Head of caudate nucleus (tissue), 42 donors: ENCODE data around the gene UEVLD.

Source experiments
- DNase-seq, 42 donors: peaks; one replicate each; pipeline versions ENCODE4 v3.0.0 to v3.0.0-alpha.2; 2020 to 2021; ENCODE audit warnings: mixed read lengths in 7 of 42
- intact Hi-C: fragments of 100-400 bp; cut with DNase I; formaldehyde crosslinking; loops from one replicate; pipeline ENCODE4 v1.15.0; 2022

Gene UEVLD

DNA sequence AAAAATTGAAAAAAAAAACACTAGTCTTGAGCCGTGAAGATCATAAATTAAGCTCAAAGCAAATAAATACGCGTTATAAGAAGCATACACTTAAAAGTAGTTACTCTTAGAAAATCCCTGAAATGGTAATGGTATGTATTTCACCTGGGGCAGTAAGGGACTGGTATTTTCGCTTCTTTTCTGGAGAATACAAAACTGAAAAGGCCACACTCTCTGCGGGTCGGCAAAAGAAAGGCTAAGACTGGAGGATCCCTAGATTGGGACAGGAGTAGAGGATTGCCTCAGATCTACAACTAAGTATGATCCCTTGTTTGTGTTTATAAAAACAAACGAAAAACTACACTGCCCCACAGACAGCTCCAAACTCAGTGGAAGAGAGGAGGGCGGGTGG is 62.4 kb downstream of the UEVLD start:
- no peak for DNase-seq
- intact Hi-C loops, result loop anchor here (2.0 to 10.0 kb wide), 3 partner anchors 131 to 203 kb away; partner anchors contain the start of genes GTF2H1, HPS5 and LDHA

- intact Hi-C loops, result loop anchor here (5.0 to 10.0 kb wide), 3 partner anchors 108 to 181 kb away; partner anchors contain the start of genes LDHA and SPTY2D1
- no peak for DNase-seq
Measured at GRCh38 chr11:18524248-18524647, 64.3 kb downstream of the UEVLD start.

DNA sequence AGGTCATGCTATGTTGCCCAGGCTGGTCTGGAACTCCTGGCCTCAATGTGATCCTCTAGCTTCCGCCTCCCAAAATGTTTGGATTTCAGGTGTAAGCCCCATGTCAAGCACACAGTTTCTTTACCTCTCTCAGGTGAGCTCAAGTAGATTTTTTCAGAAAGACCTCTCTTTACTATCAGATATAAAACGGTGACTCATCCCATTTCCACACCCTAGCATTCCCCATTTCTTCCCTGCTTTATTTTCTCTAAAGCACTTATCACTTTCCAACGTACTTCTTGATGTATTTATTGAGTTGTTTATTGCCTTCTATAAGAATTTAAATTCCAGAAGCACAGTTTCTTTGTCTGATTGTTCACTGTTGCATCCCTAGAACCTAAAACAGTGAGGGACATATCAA is 65.5 kb downstream of the UEVLD start:
- intact Hi-C loops, result loop anchor here (5.0 to 10.0 kb wide), 3 partner anchors 109 to 182 kb away; partner anchors contain the start of genes LDHA and SPTY2D1
- DNase-seq, result no peak

DNA sequence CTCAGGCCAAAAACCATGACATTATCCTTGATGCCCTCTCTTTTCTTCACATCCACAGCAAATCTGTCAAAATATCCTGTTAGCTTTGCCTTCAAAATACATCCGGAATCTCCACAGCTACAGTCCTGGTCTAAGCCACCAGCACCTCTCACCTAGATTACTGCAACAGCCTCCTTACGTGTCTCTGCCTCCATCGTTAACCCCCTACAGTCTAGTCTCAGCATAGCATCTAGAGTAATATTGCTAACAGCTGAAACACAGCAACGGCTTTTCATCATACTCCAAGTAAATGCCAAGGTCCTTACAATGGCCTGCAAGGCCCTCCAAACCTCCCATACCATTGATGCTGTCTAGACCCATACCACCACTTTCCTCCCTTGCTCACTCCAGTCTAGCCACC is 66.1 kb downstream of the UEVLD start:
- intact Hi-C loops, result loop anchor here (5.0 to 10.0 kb wide), 3 partner anchors 110 to 182 kb away; partner anchors contain the start of genes LDHA and SPTY2D1
- no peak for DNase-seq

DNA sequence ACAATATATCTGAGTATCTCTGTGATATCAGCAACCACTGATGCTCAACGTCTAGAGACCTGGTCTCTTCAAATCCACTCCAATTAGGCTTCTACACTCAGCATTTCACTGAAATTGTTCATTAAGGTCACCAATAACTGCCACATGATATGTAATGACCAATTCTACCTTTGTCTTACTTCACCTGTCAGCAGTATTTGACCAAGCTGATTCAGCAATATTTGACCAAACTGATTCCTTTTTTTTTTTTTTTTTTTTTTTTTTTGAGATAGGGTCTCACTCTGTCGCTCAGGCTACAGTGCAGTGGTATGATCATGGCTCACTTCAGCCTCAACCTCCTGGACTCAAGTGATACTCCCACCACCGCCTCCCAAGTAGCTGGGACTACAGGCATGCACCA is 67.4 kb downstream of the UEVLD start:
- no peak for DNase-seq
- intact Hi-C loops, result loop anchor here (5.0 to 10.0 kb wide), 3 partner anchors 111 to 184 kb away; partner anchors contain the start of genes LDHA and SPTY2D1

DNA sequence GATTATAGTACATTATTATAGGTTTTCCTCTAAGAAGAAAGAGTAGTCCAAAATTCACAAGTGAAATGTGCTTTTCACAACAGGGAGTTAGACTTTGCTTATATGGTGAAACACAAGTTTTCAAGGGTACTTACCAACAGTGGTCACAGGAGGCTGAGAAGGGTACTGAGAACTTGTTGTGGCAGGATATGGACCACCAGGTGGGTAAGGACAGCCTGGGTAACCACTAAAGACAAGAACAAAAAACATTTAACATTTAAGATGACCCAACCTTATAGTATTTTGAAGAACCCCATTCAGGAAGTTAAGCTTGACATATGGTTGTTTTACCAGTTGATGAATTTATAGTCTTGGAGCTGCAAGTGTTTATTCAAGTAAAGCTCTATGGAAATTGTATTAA is 86.2 kb downstream of the UEVLD start:
- intact Hi-C loops, result no loop called here
- DNase-seq, result no peak

GRCh38 chr11:18501629-18502028 is 86.9 kb downstream of the UEVLD start:
- intact Hi-C loops, result no loop called here
- no peak for DNase-seq

DNA sequence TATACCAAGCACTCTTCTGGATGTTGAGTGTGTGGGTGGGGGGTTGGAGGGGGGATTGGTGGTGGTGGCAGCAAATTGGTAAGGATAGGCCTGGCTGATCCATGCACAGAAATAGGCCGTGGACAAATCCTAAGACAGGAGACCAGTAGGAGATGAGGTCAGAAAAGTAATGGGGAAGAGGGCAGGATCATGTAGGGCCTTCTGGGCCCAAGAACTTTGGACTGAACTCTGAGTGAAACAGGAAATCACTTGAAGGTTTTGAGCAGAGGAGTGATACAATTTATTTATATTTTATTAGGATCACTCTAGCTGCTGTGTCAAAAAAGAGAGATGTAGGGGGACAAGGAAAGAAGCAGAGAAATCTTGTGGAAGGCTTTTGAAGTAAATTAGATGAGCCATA is 90.5 kb downstream of the UEVLD start:
- intact Hi-C loops, result no loop called here
- DNase-seq, result no peak

DNA sequence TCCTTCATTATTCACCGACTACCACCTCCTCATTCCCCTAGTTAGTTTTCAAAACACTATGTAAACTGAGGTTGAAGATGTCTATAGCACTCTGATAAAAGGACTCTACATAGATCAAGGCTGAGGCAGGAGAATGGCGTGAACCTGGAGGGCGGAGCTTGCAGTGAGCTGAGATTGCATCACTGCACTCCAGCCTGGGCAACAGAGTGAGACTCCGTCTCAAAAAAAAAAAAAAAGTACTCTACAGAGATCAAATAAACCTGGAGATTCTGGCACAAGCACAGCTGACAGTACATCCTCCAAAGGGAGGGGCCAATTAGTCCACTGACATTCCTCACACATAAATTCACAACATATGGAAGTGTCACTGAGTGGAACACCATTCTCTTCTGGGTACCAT is 92.8 kb downstream of the UEVLD start:
- intact Hi-C loops, result no loop called here

DNA sequence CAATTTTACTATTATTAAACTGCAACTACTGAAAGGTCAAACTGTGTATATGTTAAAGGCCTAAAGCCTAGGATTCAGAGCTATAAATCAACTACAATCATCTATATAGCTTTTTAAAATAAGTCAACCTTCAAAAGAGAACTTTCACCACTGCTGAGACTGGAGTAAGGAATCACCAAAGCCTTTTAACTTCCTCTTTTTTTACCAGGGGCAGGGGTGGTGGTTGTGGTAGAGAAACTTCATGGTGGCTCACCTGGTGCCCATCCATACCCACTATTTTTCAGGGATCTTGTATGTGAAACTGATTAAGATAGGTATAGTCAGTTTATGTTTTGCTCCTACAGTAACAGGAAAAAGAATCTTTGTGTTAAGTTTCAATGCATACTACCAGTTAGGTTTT is 93.3 kb downstream of the UEVLD start:
- no peak for DNase-seq
- intact Hi-C loops, result no loop called here

More for the DNA sequence above, 92.8 kb downstream of the UEVLD start:
- DNase-seq, result no peak

- DNase-seq, result no peak
- intact Hi-C loops, result no loop called here
Measured at GRCh38 chr11:18493310-18493709, 95.2 kb downstream of the UEVLD start.

DNA sequence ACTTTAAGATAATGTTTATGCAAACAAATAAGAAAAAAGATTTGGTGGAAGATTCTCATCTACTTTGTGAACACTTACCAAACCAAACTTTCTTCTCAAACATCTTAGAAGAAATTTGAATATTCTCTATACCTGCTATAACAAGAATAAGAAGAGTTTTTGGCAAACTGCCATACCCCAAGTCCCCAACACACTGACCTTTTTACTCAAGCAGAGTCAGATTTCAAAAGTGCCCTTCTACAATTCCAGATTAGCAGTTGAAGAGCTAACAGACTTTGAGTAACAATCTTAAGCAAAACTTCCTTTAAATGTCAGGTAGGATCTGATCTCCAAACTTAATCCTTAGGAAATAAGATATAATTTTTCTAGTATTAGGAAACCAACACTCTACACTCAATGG is 95.6 kb downstream of the UEVLD start:
- no peak for DNase-seq
- intact Hi-C loops, result no loop called here

DNA sequence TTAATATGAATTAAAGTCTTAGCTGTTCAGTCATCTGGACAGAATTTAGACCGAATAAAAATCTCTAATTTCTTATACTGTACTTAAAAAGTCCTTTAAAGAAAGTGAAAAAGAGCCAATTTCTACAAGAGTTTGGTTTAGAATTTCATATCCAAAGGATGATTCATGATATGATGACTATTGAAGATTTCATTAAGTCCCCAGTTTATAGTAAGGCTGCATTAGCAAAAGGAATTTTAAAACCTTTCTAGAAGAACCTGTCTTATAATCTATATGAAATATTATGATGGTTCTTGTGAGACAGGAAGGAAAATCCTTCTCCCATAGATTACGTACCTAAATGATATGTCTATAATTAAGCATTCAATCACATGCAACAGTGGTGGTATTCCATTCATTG is 96.6 kb downstream of the UEVLD start:
- intact Hi-C loops, result no loop called here
- no peak for DNase-seq

DNA sequence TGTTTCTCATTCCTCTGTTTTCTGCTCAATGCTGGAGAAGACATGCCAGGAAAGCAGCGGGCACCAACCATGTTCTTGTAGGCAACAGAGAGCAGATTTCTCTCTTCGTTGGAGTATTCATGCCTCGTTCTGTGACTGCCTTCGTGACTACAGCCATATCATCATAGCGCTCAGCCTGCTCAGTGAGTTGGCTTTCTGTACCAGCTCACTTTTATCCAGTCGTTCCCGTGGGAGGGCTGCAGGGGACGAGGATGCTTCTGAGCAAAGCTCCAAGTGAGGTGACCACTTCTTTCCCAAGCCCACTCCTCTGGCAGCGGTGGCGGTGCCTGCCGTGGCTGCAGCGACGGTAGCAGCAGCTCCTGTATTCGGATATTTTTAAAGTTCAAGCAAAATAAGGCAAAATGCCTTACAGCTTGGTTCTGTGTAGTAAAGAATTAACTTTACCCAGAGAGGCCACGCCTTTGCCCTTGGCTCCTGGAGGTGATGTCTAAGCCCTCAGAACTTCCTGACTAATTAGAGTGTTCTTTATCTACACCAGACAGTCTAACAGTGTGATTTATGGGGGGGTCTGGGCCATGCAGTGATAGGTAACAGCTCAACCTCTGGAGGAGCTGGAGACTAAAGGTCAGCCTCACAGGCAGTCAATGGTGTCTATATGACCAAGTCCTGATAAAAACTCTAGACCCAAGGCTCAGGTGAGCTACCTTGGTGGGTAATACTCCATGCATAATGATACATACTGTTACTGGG is 97.6 kb downstream of the UEVLD start:
- intact Hi-C loops, result no loop called here
- peak in 6 of 42 donors; percentile 2 to 46 (median 13) for DNase-seq

DNA sequence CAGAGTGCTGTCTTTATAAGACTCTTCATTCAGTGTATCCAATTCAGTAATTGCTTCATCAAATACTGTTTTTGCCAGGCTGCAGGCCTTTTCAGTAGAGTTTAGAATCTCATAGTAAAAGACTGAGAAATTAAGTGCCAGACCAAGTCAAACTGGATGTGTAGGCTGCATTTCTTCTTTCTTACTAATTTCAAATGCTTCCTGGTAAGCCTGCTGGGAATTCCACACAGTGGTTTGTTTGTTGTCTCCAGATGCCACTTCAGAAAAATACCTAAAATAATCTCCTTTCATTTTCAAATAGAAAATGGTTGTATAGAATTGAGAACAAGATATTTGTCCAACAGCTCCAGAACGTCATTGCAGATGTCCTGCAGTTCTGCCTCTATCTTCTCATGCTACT is 98.2 kb downstream of the UEVLD start:
- intact Hi-C loops, result no loop called here
- no peak for DNase-seq

DNA sequence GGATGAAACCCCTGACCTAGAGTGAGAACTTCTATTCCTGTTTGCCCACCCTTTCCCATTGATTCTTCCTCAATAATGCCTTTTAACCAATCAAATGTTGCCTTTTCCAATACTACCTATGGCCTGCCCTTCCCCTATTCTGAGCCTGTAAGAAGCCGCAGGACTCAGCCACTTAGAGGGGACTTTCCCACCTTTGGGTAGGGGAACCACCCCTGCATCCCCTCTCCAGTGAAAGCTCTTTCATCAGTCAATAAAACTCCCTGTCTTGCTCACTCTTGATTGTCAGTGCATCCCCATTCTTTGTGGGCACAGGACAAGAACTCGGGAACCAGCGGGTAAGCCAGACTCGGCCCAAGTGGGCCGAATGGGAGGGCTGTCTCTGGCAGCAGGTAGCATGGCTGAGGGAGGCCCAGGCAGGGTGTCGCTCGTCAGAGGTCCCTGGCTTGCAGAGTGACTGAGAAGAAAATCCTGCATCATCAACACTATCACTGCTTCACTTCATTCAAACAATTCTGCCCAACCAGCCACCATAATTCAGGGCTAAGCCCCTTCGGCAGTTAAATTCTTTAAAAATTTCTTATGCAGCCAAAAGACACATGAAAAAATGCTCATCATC is 102.5 kb downstream of the UEVLD start:
- no peak for DNase-seq
- intact Hi-C loops, result no loop called here
